Muscle of leg (tissue), 11 donors: ENCODE results near the gene OR8G1. TPM values are rescaled to one million over a fixed set of nuclear protein-coding genes. Genes with fewer than 3 reads are reported as not detected.
A peak's percentile ranks its signal among the peaks of the same experiment; 100 is the strongest.
"Not testable (repeated sequence)": the region's sequence is repeated elsewhere in the genome, so short reads cannot be mapped to it uniquely, and the experiment has no call there.

Experiments
- DNase-seq: peaks from one replicate; pipeline ENCODE4 v3.0.0; 2013
- H3K27ac ChIP-seq: one replicate; pipeline ENCODE4 v1.5.1; 2013; ENCODE audit warnings: mild to moderate bottlenecking, low read length, control low read depth
- H3K27me3 ChIP-seq: one replicate; pipeline ENCODE4 v1.6.1; 2013; ENCODE audit warnings: low read length; ENCODE audit not compliant: control insufficient read depth, insufficient read depth
- H3K36me3 ChIP-seq: one replicate; pipeline ENCODE4 v1.6.1; 2013; ENCODE audit warnings: low read length; ENCODE audit not compliant: control insufficient read depth, insufficient read depth
- H3K4me1 ChIP-seq: one replicate; pipeline ENCODE4 v1.6.1; 2013; ENCODE audit warnings: low read length; ENCODE audit not compliant: control insufficient read depth, insufficient read depth
- H3K4me3 ChIP-seq: one replicate; pipeline ENCODE4 v1.5.1; 2013; ENCODE audit warnings: low read length, control low read depth
- H3K9me3 ChIP-seq: replicated peaks from 2 replicates; pipeline ENCODE4 v1.6.1; 2013; ENCODE audit warnings: low read depth, low read length; ENCODE audit not compliant: control insufficient read depth
- WGBS: methylation state at CpG from one replicate; pipeline ENCODE4 v1.1.5; 2013; ENCODE audit warnings: missing lambda C conversion rate; ENCODE audit not compliant: insufficient coverage; 5-methylcytosine and 5-hydroxymethylcytosine counted together
- polyA plus RNA-seq, 8 donors: library from polyadenylated mRNA; unstranded; fragments of 120-200 nt; gene quantifications; one replicate each; pipeline versions ENCODE4 v1.2.1 to v1.2.3, GENCODE V29; 2013; ENCODE audit warnings: inconsistent platforms in 1 of 8, low replicate concordance in 1 of 8; ENCODE audit not compliant: insufficient read length in 8 of 8, insufficient read depth in 1 of 8
- total RNA-seq: library from RNA; stranded (reverse); fragments of 120-200 nt; gene quantifications from one replicate; pipeline ENCODE4 v1.2.4, GENCODE V29; 2013

The OR8G1 gene
- total and polyA plus RNA-seq, 9 donors, result 0.07 to 0.15 (median 0.09) TPM; not detected in 6

- H3K4me3 ChIP-seq, result no peak overlapping the region
- WGBS, result 82% methylated on average over 4 of the region's 5 CpGs
- no peaks in the 10 kb centered on the region for H3K36me3 ChIP-seq
- H3K27me3 ChIP-seq, result no peaks in the 10 kb centered on the region
- DNase-seq, result no peak
- H3K9me3 ChIP-seq, result no peaks in the 10 kb centered on the region
- no peaks in the 10 kb centered on the region for H3K4me1 ChIP-seq
- H3K27ac ChIP-seq, result no peak overlapping the region
Observed at GRCh38 chr11:124204008-124204407, 36.9 kb upstream of the OR8G1 start.

DNA sequence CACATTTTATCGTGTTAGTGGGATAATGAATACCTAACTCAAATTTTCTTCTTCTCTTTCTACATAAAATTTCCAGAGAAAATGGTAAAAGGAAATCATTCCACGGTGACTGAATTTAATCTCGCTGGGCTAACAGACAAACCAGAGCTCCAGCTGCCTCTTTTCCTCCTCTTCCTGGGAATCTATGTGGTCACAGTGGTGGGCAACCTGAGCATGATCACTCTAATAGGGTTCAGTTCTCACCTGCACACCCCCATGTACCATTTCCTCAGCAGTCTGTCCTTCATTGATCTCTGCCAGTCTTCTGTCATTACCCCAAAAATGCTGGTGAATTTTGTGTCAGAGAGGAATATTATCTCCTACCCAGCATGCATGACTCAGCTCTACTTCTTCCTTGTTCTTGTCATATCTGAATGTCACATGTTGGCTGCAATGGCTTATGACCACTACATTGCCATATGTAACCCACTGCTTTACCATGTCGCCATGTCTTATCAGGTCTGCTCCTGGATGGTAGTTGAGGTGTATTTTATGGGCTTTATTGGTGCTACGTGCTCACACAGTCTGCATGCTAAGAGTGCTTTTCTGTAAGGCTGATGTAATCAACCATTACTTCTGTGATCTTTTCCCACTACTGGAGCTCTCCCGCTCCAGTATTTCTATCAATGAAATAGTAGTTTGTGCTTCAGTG, 33.6 kb upstream of the OR8G1 start:
- Histone ChIP-seq H3K27ac (no peak overlapping the region), H3K4me1 (no peaks in the 10 kb centered on the region), H3K4me3 (no peak overlapping the region), H3K27me3 (no peaks in the 10 kb centered on the region), H3K9me3 (no peaks in the 10 kb centered on the region), H3K36me3 (no peaks in the 10 kb centered on the region)
- WGBS, result 88% methylated on average over 2 of the region's 6 CpGs
- DNase-seq, result no peak

DNA sequence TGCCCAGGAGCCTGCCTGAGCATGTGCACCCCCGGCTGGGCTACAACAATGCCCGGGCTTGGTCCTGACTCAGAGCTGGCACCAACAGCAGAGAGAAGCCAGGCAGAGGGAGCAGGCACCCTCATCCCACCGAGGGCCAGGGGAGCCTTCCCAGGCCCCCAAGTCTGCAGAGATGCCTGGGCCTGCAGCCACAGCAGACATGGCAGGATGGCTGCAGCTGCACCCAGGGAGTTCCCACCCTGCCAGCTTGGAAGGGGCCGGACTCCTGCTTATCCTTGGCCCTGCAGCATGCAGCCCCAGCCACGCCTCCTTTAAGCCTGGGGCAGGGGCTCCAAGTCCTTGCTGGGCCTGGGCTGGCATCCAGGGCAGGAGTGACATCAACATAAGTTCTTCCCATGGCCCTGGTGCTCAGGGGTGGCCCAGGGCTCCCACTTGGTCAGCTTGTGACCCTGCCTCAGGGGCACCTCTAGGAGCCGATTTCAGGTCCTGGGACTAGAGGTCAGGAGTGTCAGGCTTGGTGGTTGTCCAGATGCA, 31.0 kb upstream of the OR8G1 start:
- no peak overlapping the region for H3K4me3 ChIP-seq
- 88% methylated on average over 6 of the region's 6 CpGs for WGBS
- H3K4me1 ChIP-seq, result no peaks in the 10 kb centered on the region
- DNase-seq, result no peak
- no peaks in the 10 kb centered on the region for H3K9me3 ChIP-seq
- no peaks in the 10 kb centered on the region for H3K27me3 ChIP-seq
- no peak overlapping the region for H3K27ac ChIP-seq
- H3K36me3 ChIP-seq, result no peaks in the 10 kb centered on the region

DNA sequence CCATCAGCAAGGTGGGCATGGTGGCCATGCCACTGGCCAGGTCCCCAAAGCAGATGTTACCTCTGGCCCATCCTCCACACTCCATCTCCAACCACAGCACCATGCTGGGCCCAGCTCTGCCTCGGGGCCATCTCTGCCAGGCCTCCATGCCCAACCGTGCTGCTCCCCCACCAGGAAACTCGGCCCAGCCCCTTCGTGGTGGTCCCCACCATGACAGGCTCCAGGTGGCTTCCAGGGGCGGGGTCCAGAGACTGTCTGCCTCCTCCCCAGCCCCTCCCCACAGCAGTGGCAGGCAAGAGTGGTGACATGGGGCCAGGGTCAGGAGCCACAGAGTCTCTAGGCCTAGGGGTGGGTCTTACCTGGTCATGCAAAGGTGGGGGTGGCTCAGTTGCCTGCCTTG, 30.5 kb upstream of the OR8G1 start:
- no peak for DNase-seq
- Histone ChIP-seq H3K4me1 (no peaks in the 10 kb centered on the region), H3K9me3 (no peaks in the 10 kb centered on the region), H3K27ac (no peak overlapping the region), H3K27me3 (no peaks in the 10 kb centered on the region), H3K36me3 (no peaks in the 10 kb centered on the region), H3K4me3 (no peak overlapping the region)
- WGBS, result 91% methylated on average over 4 of the region's 5 CpGs

DNA sequence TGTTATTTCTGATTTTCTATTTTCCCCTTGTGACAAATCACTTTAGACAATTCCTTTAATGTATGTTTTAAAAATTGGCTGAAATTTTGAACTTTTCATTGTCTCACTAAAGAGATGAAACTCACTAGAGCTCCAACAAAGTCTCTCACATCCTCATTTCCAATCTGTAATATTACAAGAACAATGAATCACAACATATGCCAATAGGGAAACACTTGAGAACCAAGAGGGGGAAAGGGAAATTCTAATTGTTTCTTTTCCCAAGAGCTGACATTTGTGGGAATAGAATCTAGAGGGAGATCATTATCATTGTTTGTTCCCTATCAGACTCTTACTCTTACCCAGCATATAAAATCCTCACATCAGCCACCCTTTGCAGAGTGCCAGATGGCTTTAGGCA, 29.6 kb upstream of the OR8G1 start:
- DNase-seq, result no peak
- no peak overlapping the region for H3K4me3 ChIP-seq
- no peaks in the 10 kb centered on the region for H3K36me3 ChIP-seq
- no peaks in the 10 kb centered on the region for H3K27me3 ChIP-seq
- no peaks in the 10 kb centered on the region for H3K4me1 ChIP-seq
- H3K9me3 ChIP-seq, result no peaks in the 10 kb centered on the region
- H3K27ac ChIP-seq, result no peak overlapping the region

GRCh38 chr11:124214027-124214426, 26.9 kb upstream of the OR8G1 start:
- no peaks in the 10 kb centered on the region for H3K27me3 ChIP-seq

GRCh38 chr11:124219126-124219525, 21.8 kb upstream of the OR8G1 start:
- Histone ChIP-seq H3K27ac (no peak overlapping the region), H3K4me3 (no peak overlapping the region), H3K4me1 (no peaks in the 10 kb centered on the region), H3K9me3 (no peaks in the 10 kb centered on the region), H3K36me3 (no peaks in the 10 kb centered on the region), H3K27me3 (no peaks in the 10 kb centered on the region)
- no peak for DNase-seq

More at GRCh38 chr11:124214027-124214426, 26.9 kb upstream of the OR8G1 start:
- WGBS, result no CpG with 5 or more reads among the region's 3 CpGs
- no peaks in the 10 kb centered on the region for H3K36me3 ChIP-seq
- H3K4me1 ChIP-seq, result no peaks in the 10 kb centered on the region
- no peak overlapping the region for H3K27ac ChIP-seq
- no peak for DNase-seq
- no peak overlapping the region for H3K4me3 ChIP-seq
- H3K9me3 ChIP-seq, result no peaks in the 10 kb centered on the region

GRCh38 chr11:124222407-124222806, 18.5 kb upstream of the OR8G1 start:
- H3K4me1 ChIP-seq, result no peaks in the 10 kb centered on the region
- DNase-seq, result no peak
- H3K9me3 ChIP-seq, result no peaks in the 10 kb centered on the region
- H3K36me3 ChIP-seq, result no peaks in the 10 kb centered on the region
- no CpG with 5 or more reads among the region's 2 CpGs for WGBS
- H3K27me3 ChIP-seq, result no peaks in the 10 kb centered on the region
- no peak overlapping the region for H3K27ac ChIP-seq
- no peak overlapping the region for H3K4me3 ChIP-seq

DNA sequence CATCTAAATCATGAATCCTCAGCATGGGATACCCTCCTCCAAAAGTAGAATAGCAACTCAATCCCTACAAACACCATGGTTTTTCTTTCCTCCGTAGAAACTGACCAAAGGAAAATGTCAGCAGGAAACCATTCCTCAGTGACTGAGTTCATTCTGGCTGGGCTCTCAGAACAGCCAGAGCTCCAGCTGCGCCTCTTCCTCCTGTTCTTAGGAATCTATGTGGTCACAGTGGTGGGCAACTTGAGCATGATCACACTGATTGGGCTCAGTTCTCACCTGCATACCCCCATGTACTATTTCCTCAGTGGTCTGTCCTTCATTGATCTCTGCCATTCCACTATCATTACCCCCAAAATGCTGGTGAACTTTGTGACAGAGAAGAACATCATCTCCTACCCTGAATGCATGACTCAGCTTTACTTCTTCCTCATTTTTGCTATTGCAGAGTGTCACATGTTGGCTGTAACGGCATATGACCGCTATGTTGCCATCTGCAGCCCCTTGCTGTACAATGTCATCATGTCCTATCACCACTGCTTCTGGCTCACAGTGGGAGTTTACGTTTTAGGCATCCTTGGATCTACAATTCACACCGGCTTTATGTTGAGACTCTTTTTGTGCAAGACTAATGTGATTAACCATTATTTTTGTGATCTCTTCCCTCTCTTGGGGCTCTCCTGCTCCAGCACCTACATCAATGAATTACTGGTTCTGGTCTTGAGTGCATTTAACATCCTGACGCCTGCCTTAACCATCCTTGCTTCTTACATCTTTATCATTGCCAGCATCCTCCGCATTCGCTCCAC, 16.1 kb upstream of the OR8G1 start:
- DNase-seq, result peak; percentile 42
- H3K4me3 ChIP-seq, H3K4me1 ChIP-seq, H3K27ac ChIP-seq, H3K36me3 ChIP-seq, H3K9me3 ChIP-seq, H3K27me3 ChIP-seq: not testable (repeated sequence)
- 71% methylated on average over 5 of the region's 9 CpGs for WGBS

- Histone ChIP-seq H3K27ac (no peak overlapping the region), H3K4me3 (no peak overlapping the region), H3K4me1 (no peaks in the 10 kb centered on the region), H3K9me3 (no peaks in the 10 kb centered on the region), H3K36me3 (no peaks in the 10 kb centered on the region), H3K27me3 (no peaks in the 10 kb centered on the region)
- WGBS, result no CpG with 5 or more reads among the region's 1 CpG
- no peak for DNase-seq
Observed at GRCh38 chr11:124225471-124225870, 15.4 kb upstream of the OR8G1 start.
